ENCODE data around the gene LCE2D.

GRCh38 chr1:152697701-152698600 is 34.8 kb downstream of the LCE2D start, which contains the start of gene LCE2A:
- no peak for TF ChIP-seq POLR2AphosphoS5 (IDR thresholded peaks at IDR 0.05)
- no peak for TF ChIP-seq CTCF (IDR thresholded peaks at IDR 0.05)
- no peak for TF ChIP-seq EP300 (IDR thresholded peaks at IDR 0.05)
